ENCODE data around the gene YJEFN3.

The YJEFN3 gene

GRCh38 chr19:19498255-19498991 lies 30.3 kb upstream of the YJEFN3 start:
- no peak for DNase-seq

- DNase-seq: no peak
Observed at GRCh38 chr19:19499272-19499995, 29.3 kb upstream of the YJEFN3 start.

- DNase-seq: no peak
Observed at GRCh38 chr19:19500975-19501644, 27.6 kb upstream of the YJEFN3 start.

GRCh38 chr19:19501798-19502197 lies 26.9 kb upstream of the YJEFN3 start:
- DNase-seq: no peak

- DNase-seq: no peak
Observed at GRCh38 chr19:19502281-19502680, 26.4 kb upstream of the YJEFN3 start.

GRCh38 chr19:19502808-19503602 lies 25.7 kb upstream of the YJEFN3 start:
- DNase-seq: no peak

- DNase-seq: no peak
Observed at GRCh38 chr19:19504754-19505668, 23.7 kb upstream of the YJEFN3 start.

GRCh38 chr19:19505669-19506326 lies 22.9 kb upstream of the YJEFN3 start:
- DNase-seq: no peak

- no peak for DNase-seq
Observed at GRCh38 chr19:19506592-19506991, 22.1 kb upstream of the YJEFN3 start.

GRCh38 chr19:19507354-19507753 lies 21.4 kb upstream of the YJEFN3 start:
- no peak for DNase-seq

GRCh38 chr19:19508217-19508616 lies 20.5 kb upstream of the YJEFN3 start:
- DNase-seq: no peak

- no peak for DNase-seq
Observed at GRCh38 chr19:19510432-19510831, 18.3 kb upstream of the YJEFN3 start.

- no peak for DNase-seq
Observed at GRCh38 chr19:19513682-19514081, 15.0 kb upstream of the YJEFN3 start.

- DNase-seq: no peak
Observed at GRCh38 chr19:19514215-19514657, 14.5 kb upstream of the YJEFN3 start.

GRCh38 chr19:19514881-19515641 lies 13.7 kb upstream of the YJEFN3 start, which contains the start of gene TSSK6:
Gene TSSK6, minus strand, starts transcription at chr19:19515548. Its CDS starts 121 bp downstream, at chr19:19515427.
- no peak for DNase-seq

- DNase-seq: peak; percentile 92
Observed at GRCh38 chr19:19515642-19516519, 12.8 kb upstream of the YJEFN3 start, which contains the start of gene NDUFA13. Gene NDUFA13, plus strand, starts transcription at chr19:19516225. Its CDS starts 14 bp downstream, at chr19:19516239.

GRCh38 chr19:19517235-19517619 lies 11.5 kb upstream of the YJEFN3 start:
- no peak for DNase-seq

GRCh38 chr19:19520989-19521388 lies 7.7 kb upstream of the YJEFN3 start:
- DNase-seq: no peak

- no peak for DNase-seq
Observed at GRCh38 chr19:19523177-19523576, 5.5 kb upstream of the YJEFN3 start.

Measured in stimulated activated CD4-positive, alpha-beta T cell treated with anti-CD3 and anti-CD28 coated beads, Interleukin-4, amount 100 ng/mL, for 1 hour (primary cell).